HEK293 (cell line): Measurements from ENCODE around the gene GRIK4.

ENCODE experiments used
- BCL11B ChIP-seq: fragments of 450-650 bp; formaldehyde crosslinking; IDR thresholded peaks from 2 replicates; pipeline ENCODE4 v1.5.1; 2016; ENCODE audit warnings: low read depth, missing biosample characterization, missing genetic modification characterization
- KLF16 ChIP-seq: fragments of 450-650 bp; formaldehyde crosslinking; IDR thresholded peaks from 2 replicates; pipeline ENCODE4 v1.5.1; 2017; ENCODE audit warnings: missing biosample characterization, missing genetic modification characterization
- ZBTB1 ChIP-seq: fragments of 450-650 bp; formaldehyde crosslinking; IDR thresholded peaks from 2 replicates; pipeline ENCODE4 v1.5.1; 2016; ENCODE audit warnings: missing biosample characterization, missing genetic modification characterization
- ZNF121 ChIP-seq: fragments of 450-650 bp; formaldehyde crosslinking; IDR thresholded peaks from 2 replicates; pipeline ENCODE4 v1.5.1; 2016; ENCODE audit warnings: missing biosample characterization, missing genetic modification characterization
- ZNF140 ChIP-seq: fragments of 450-650 bp; formaldehyde crosslinking; IDR thresholded peaks from 2 replicates; pipeline ENCODE4 v1.5.1; 2016; ENCODE audit warnings: missing biosample characterization, missing genetic modification characterization
- ZNF146 ChIP-seq: fragments of 450-650 bp; formaldehyde crosslinking; IDR thresholded peaks from 2 replicates; pipeline ENCODE4 v1.5.1; 2016; ENCODE audit warnings: missing biosample characterization, missing genetic modification characterization
- ZNF175 ChIP-seq: fragments of 450-650 bp; formaldehyde crosslinking; IDR thresholded peaks from 2 replicates; pipeline ENCODE4 v1.5.1; 2016; ENCODE audit warnings: missing biosample characterization, missing genetic modification characterization
- ZNF521 ChIP-seq: fragments of 450-650 bp; formaldehyde crosslinking; IDR thresholded peaks from 2 replicates; pipeline ENCODE4 v1.5.1; 2017; ENCODE audit warnings: missing biosample characterization, mild to moderate bottlenecking, missing genetic modification characterization
- ZNF548 ChIP-seq: fragments of 450-650 bp; formaldehyde crosslinking; IDR thresholded peaks from 2 replicates; pipeline ENCODE4 v1.5.1; 2016; ENCODE audit warnings: missing biosample characterization, missing genetic modification characterization
- TF ChIP-seq, protein P1 (sequence below): fragments of 450-650 bp; formaldehyde crosslinking; IDR thresholded peaks from 2 replicates; pipeline ENCODE4 v1.5.1; 2016; ENCODE audit warnings: missing biosample characterization, missing genetic modification characterization
- TF ChIP-seq, protein P2 (sequence below): fragments of 450-650 bp; IDR thresholded peaks from 2 replicates; pipeline ENCODE4 v1.5.1; 2018; ENCODE audit warnings: missing biosample characterization, mild to moderate bottlenecking, missing genetic modification characterization
- TF ChIP-seq, protein P3 (sequence below): fragments of 450-650 bp; formaldehyde crosslinking; IDR thresholded peaks from 2 replicates; pipeline ENCODE4 v1.5.1; 2016; ENCODE audit warnings: missing biosample characterization, missing genetic modification characterization
- TF ChIP-seq, protein P4 (sequence below): fragments of 450-650 bp; formaldehyde crosslinking; conservative IDR thresholded peaks from 2 replicates; pipeline ENCODE4 v1.5.1; 2016; ENCODE audit warnings: low read depth, missing biosample characterization, missing genetic modification characterization
- TF ChIP-seq, protein P5 (sequence below): fragments of 450-650 bp; formaldehyde crosslinking; IDR thresholded peaks from 2 replicates; pipeline ENCODE4 v1.5.1; 2016; ENCODE audit warnings: missing biosample characterization, missing genetic modification characterization

DNA sequence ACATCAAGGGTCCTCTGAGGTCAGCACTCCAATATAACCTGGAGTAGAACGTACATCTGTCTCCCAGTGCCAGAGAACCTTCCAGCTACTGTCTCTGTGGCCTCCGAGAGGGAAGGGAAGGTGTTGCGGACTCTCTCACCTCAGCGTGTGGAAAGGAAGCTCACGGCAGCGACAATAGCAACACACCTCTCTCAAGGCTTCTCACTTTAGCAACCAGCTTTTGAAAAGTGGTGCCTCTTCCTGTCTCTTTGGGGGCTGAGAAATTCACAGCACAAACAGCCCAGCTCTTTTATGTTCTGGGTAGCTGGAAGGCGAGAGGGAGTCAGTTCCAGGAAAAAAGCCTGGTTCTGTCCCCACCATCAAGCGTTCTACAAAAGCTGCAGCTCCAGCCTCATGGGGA is 355.5 kb downstream of the GRIK4 start:
- TF ChIP-seq, protein P1, sequence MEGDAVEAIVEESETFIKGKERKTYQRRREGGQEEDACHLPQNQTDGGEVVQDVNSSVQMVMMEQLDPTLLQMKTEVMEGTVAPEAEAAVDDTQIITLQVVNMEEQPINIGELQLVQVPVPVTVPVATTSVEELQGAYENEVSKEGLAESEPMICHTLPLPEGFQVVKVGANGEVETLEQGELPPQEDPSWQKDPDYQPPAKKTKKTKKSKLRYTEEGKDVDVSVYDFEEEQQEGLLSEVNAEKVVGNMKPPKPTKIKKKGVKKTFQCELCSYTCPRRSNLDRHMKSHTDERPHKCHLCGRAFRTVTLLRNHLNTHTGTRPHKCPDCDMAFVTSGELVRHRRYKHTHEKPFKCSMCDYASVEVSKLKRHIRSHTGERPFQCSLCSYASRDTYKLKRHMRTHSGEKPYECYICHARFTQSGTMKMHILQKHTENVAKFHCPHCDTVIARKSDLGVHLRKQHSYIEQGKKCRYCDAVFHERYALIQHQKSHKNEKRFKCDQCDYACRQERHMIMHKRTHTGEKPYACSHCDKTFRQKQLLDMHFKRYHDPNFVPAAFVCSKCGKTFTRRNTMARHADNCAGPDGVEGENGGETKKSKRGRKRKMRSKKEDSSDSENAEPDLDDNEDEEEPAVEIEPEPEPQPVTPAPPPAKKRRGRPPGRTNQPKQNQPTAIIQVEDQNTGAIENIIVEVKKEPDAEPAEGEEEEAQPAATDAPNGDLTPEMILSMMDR: no peak
- TF ChIP-seq ZNF121 (tag by site-specific recombination) (no peak), BCL11B (tag by site-specific recombination) (no peak), ZNF175 (no peak), KLF16 (tag by site-specific recombination) (no peak), ZNF548 (tag by site-specific recombination) (no peak), ZBTB1 (tag by site-specific recombination) (no peak), ZNF146 (tag by site-specific recombination) (no peak), ZNF521 (tag by site-specific recombination) (no peak), ZNF140 (tag by site-specific recombination) (no peak)
- TF ChIP-seq, protein P2, sequence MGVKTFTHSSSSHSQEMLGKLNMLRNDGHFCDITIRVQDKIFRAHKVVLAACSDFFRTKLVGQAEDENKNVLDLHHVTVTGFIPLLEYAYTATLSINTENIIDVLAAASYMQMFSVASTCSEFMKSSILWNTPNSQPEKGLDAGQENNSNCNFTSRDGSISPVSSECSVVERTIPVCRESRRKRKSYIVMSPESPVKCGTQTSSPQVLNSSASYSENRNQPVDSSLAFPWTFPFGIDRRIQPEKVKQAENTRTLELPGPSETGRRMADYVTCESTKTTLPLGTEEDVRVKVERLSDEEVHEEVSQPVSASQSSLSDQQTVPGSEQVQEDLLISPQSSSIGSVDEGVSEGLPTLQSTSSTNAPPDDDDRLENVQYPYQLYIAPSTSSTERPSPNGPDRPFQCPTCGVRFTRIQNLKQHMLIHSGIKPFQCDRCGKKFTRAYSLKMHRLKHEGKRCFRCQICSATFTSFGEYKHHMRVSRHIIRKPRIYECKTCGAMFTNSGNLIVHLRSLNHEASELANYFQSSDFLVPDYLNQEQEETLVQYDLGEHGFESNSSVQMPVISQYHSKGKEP (tag by site-specific recombination): no peak
- TF ChIP-seq, protein P3, sequence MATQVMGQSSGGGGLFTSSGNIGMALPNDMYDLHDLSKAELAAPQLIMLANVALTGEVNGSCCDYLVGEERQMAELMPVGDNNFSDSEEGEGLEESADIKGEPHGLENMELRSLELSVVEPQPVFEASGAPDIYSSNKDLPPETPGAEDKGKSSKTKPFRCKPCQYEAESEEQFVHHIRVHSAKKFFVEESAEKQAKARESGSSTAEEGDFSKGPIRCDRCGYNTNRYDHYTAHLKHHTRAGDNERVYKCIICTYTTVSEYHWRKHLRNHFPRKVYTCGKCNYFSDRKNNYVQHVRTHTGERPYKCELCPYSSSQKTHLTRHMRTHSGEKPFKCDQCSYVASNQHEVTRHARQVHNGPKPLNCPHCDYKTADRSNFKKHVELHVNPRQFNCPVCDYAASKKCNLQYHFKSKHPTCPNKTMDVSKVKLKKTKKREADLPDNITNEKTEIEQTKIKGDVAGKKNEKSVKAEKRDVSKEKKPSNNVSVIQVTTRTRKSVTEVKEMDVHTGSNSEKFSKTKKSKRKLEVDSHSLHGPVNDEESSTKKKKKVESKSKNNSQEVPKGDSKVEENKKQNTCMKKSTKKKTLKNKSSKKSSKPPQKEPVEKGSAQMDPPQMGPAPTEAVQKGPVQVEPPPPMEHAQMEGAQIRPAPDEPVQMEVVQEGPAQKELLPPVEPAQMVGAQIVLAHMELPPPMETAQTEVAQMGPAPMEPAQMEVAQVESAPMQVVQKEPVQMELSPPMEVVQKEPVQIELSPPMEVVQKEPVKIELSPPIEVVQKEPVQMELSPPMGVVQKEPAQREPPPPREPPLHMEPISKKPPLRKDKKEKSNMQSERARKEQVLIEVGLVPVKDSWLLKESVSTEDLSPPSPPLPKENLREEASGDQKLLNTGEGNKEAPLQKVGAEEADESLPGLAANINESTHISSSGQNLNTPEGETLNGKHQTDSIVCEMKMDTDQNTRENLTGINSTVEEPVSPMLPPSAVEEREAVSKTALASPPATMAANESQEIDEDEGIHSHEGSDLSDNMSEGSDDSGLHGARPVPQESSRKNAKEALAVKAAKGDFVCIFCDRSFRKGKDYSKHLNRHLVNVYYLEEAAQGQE: no peak
- TF ChIP-seq, protein P4, sequence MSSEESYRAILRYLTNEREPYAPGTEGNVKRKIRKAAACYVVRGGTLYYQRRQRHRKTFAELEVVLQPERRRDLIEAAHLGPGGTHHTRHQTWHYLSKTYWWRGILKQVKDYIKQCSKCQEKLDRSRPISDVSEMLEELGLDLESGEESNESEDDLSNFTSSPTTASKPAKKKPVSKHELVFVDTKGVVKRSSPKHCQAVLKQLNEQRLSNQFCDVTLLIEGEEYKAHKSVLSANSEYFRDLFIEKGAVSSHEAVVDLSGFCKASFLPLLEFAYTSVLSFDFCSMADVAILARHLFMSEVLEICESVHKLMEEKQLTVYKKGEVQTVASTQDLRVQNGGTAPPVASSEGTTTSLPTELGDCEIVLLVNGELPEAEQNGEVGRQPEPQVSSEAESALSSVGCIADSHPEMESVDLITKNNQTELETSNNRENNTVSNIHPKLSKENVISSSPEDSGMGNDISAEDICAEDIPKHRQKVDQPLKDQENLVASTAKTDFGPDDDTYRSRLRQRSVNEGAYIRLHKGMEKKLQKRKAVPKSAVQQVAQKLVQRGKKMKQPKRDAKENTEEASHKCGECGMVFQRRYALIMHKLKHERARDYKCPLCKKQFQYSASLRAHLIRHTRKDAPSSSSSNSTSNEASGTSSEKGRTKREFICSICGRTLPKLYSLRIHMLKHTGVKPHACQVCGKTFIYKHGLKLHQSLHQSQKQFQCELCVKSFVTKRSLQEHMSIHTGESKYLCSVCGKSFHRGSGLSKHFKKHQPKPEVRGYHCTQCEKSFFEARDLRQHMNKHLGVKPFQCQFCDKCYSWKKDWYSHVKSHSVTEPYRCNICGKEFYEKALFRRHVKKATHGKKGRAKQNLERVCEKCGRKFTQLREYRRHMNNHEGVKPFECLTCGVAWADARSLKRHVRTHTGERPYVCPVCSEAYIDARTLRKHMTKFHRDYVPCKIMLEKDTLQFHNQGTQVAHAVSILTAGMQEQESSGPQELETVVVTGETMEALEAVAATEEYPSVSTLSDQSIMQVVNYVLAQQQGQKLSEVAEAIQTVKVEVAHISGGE: no peak
- TF ChIP-seq, protein P5, sequence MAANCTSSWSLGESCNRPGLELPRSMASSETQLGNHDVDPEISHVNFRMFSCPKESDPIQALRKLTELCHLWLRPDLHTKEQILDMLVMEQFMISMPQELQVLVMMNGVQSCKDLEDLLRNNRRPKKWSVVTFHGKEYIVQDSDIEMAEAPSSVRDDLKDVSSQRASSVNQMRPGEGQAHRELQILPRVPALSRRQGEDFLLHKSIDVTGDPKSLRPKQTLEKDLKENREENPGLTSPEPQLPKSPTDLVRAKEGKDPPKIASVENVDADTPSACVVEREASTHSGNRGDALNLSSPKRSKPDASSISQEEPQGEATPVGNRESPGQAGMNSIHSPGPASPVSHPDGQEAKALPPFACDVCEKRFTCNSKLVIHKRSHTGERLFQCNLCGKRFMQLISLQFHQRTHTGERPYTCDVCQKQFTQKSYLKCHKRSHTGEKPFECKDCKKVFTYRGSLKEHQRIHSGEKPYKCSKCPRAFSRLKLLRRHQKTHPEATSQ (tag by site-specific recombination): no peak
